Raji (cell line): ENCODE measurements around the gene P3H3.

Experiments used
- POLR2A ChIP-seq: IDR thresholded peaks from 2 replicates; pipeline ENCODE4 v1.6.1; 2011; ENCODE audit warnings: low read depth, low read length, control low read depth; ENCODE audit not compliant: insufficient read depth

Gene P3H3

GRCh38 chr12:6840761-6841515 is 12.7 kb downstream of the P3H3 start, which contains the start of gene GNB3:
Gene GNB3 (plus strand): TSS chr12:6840925. CDS start chr12:6841288, 363 bp downstream.
- TF ChIP-seq POLR2A = no peak

- no peak for TF ChIP-seq POLR2A
Measured at GRCh38 chr12:6842075-6842474, 13.9 kb downstream of the P3H3 start.

- TF ChIP-seq POLR2A = no peak
Measured at GRCh38 chr12:6843118-6843902, 15.1 kb downstream of the P3H3 start.

- TF ChIP-seq POLR2A = no peak
Measured at GRCh38 chr12:6845395-6845794, 17.2 kb downstream of the P3H3 start.

GRCh38 chr12:6846316-6846869 is 18.2 kb downstream of the P3H3 start:
- 0 out of 2 replicates have a peak, but pooled peaks have one; percentile 26 for TF ChIP-seq POLR2A

- no peak for TF ChIP-seq POLR2A
Measured at GRCh38 chr12:6847676-6848075, 19.5 kb downstream of the P3H3 start.

- no peak for TF ChIP-seq POLR2A
Measured at GRCh38 chr12:6849427-6849826, 21.2 kb downstream of the P3H3 start.

- no peak for TF ChIP-seq POLR2A
Measured at GRCh38 chr12:6849976-6850560, 21.9 kb downstream of the P3H3 start.

- TF ChIP-seq POLR2A = no peak
Measured at GRCh38 chr12:6850796-6851152, 22.6 kb downstream of the P3H3 start.

- TF ChIP-seq POLR2A = peak; percentile 99
Measured at GRCh38 chr12:6851153-6851920, 23.1 kb downstream of the P3H3 start, which contains the start of gene CDCA3. Gene CDCA3 (minus strand): TSS chr12:6851286. CDS start chr12:6850952, 334 bp downstream.

GRCh38 chr12:6851921-6852650 is 23.9 kb downstream of the P3H3 start, which contains the start of gene USP5:
Gene USP5 (plus strand): TSS chr12:6852150. CDS start chr12:6852180, 30 bp downstream.
- peak; percentile 88 for TF ChIP-seq POLR2A

GRCh38 chr12:6852651-6853354 is 24.6 kb downstream of the P3H3 start:
- TF ChIP-seq POLR2A = peak; percentile 60

GRCh38 chr12:6853626-6854025 is 25.4 kb downstream of the P3H3 start:
- TF ChIP-seq POLR2A = no peak
